DMS 273 (cell line): Measurements from ENCODE around the gene PRR16.

Experiments
- DNase-seq: peaks from one replicate; lab custom pipeline; 2025; ENCODE audit not compliant: unreplicated experiment; lab: John Stamatoyannopoulos, UW

PRR16 gene

GRCh38 chr5:120463006-120463680 lies 957 bp upstream of the PRR16 start:
- DNase-seq = no peak

GRCh38 chr5:120464627-120465435 lies 731 bp downstream of the PRR16 start:
- DNase-seq = peak; percentile 27

- peak; percentile 26 for DNase-seq
Measured at GRCh38 chr5:120465436-120465961, 1.4 kb downstream of the PRR16 start.

- DNase-seq = no peak
Measured at GRCh38 chr5:120466341-120467006, 2.4 kb downstream of the PRR16 start.

GRCh38 chr5:120471971-120472370 lies 7.9 kb downstream of the PRR16 start:
- DNase-seq = no peak

- DNase-seq = no peak
Measured at GRCh38 chr5:120472911-120473310, 8.8 kb downstream of the PRR16 start.

GRCh38 chr5:120473332-120473731 lies 9.2 kb downstream of the PRR16 start:
- DNase-seq = no peak

GRCh38 chr5:120476063-120476462 lies 12.0 kb downstream of the PRR16 start:
- DNase-seq = no peak

- DNase-seq = no peak
Measured at GRCh38 chr5:120479066-120479465, 15.0 kb downstream of the PRR16 start.

GRCh38 chr5:120499876-120500563 lies 35.9 kb downstream of the PRR16 start:
- DNase-seq = no peak

GRCh38 chr5:120502531-120502930 lies 38.4 kb downstream of the PRR16 start:
- no peak for DNase-seq

GRCh38 chr5:120503341-120503740 lies 39.2 kb downstream of the PRR16 start:
- no peak for DNase-seq

- no peak for DNase-seq
Measured at GRCh38 chr5:120504057-120504456, 40.0 kb downstream of the PRR16 start.

- no peak for DNase-seq
Measured at GRCh38 chr5:120507197-120507596, 43.1 kb downstream of the PRR16 start.

GRCh38 chr5:120507800-120508463 lies 43.8 kb downstream of the PRR16 start:
- DNase-seq = no peak

GRCh38 chr5:120509053-120509452 lies 45.0 kb downstream of the PRR16 start:
- DNase-seq = no peak

- DNase-seq = no peak
Measured at GRCh38 chr5:120510098-120510637, 46.1 kb downstream of the PRR16 start.

- DNase-seq = no peak
Measured at GRCh38 chr5:120510994-120511686, 47.0 kb downstream of the PRR16 start.

- no peak for DNase-seq
Measured at GRCh38 chr5:120512068-120512467, 48.0 kb downstream of the PRR16 start.
